ENCODE data around the gene TIPIN. TPM values are rescaled to one million over a fixed set of nuclear protein-coding genes. Genes with fewer than 3 reads are reported as not detected.

Gene TIPIN
- total RNA-seq, 1 experiment from 2014 or later: 22.8 TPM

DNA sequence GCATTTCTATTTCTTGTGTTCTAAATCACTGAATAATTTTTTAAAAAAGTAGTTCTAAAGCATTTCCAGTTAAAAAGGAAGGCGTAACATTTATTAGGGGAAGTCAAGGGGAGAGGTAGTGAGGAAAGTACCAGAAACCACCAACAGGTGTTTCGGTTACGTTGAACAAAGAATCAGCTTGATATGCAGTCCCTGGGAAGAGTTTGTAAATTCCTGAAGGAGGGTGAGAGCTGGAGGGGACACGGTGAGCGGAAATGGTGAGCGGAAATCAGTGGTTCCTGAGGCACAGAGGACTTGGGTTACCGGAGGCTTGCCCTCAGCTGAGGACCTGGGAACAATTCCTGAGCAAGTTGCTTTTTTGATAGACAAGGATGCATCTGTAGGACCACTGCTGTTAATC is 48.0 kb upstream of the TIPIN start:
- Histone ChIP-seq H3K36me3 (ENCODE audit: control insufficient read depth, insufficient read depth, low read length) (no peaks in the 10 kb centered on the region), H3K27me3 (replicated peaks; ENCODE audit: control insufficient read depth, insufficient read depth, low read length) (no peaks in the 10 kb centered on the region), H3K9me3 (no peaks in the 10 kb centered on the region), H3K4me1 (no peaks in the 10 kb centered on the region; the same call in 1 of the 2 replicates), H3K4me3 (ENCODE audit: low read depth, low read length) (no peak overlapping the region)
- Mint-ChIP-seq H3K27ac (ENCODE audit: unreplicated experiment) (no peak overlapping the region), H3K36me3 (ENCODE audit: insufficient read depth, unreplicated experiment) (peaks cover 13% of the 10 kb centered on the region), H3K9me3 (ENCODE audit: unreplicated experiment) (no peaks in the 10 kb centered on the region), H3K27me3 (ENCODE audit: insufficient read depth, unreplicated experiment) (no peaks in the 10 kb centered on the region), H3K4me1 (ENCODE audit: low read depth, unreplicated experiment) (peaks cover 21% of the 10 kb centered on the region), H3K4me3 (ENCODE audit: unreplicated experiment) (no peak overlapping the region)
- DNase-seq: no peak
- no TSS peak for BruUV-seq (replicated peaks)
- ChIA-PET POLR2A (no interaction called here), CTCF (interaction anchor here (0.6 kb wide), 1 partner anchor 15 kb away, joined by 3 read pairs; no protein-coding TSS in a partner anchor)
- intact Hi-C loops (cut with micrococcal nuclease; ENCODE audit: unreplicated experiment): no loop called here
- TF ChIP-seq CTCF (IDR thresholded peaks at IDR 0.05; ENCODE audit: insufficient read depth in 1 of 2, low read depth in 1 of 2, low read length in 1 of 2, severe bottlenecking in 1 of 2, unreplicated experiment in 1 of 2): no peak

DNA sequence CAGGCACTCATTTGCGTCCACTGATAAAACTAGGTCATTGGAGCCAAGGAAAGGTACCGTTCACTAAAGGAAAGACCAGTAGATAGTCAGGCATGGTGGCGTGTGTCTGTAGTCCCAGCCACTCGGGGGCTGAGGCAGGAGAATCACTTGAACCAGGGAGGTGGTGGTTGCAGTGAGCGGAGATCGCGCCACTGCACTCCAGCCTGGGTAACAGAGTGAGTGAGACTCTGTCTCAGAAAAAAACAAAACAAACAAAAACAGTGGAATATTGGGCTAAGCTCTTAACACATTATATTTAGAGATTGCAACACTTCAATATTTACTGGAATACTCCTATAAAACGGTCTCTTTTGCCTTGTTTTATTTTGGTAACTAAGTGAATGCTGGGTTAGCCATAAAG is 47.6 kb upstream of the TIPIN start:
- H3K27me3 ChIP-seq (replicated peaks; ENCODE audit: control insufficient read depth, insufficient read depth, low read length): no peaks in the 10 kb centered on the region
- H3K36me3 ChIP-seq (ENCODE audit: control insufficient read depth, insufficient read depth, low read length): no peaks in the 10 kb centered on the region
- Mint-ChIP-seq H3K36me3 (ENCODE audit: insufficient read depth, unreplicated experiment) (peaks cover 16% of the 10 kb centered on the region), H3K4me3 (ENCODE audit: unreplicated experiment) (no peak overlapping the region), H3K4me1 (ENCODE audit: low read depth, unreplicated experiment) (peaks cover 19% of the 10 kb centered on the region), H3K27me3 (ENCODE audit: insufficient read depth, unreplicated experiment) (no peaks in the 10 kb centered on the region), H3K9me3 (ENCODE audit: unreplicated experiment) (no peaks in the 10 kb centered on the region), H3K27ac (ENCODE audit: unreplicated experiment) (no peak overlapping the region)
- CTCF ChIA-PET: no interaction called here
- H3K4me1 ChIP-seq: no peaks in the 10 kb centered on the region; the same call in 1 of the 2 replicates
- intact Hi-C loops (cut with micrococcal nuclease; ENCODE audit: unreplicated experiment): no loop called here
- no TSS peak for BruUV-seq (replicated peaks)
- POLR2A ChIA-PET: no interaction called here
- H3K4me3 ChIP-seq (ENCODE audit: low read depth, low read length): no peak overlapping the region
- H3K9me3 ChIP-seq: no peaks in the 10 kb centered on the region
- TF ChIP-seq CTCF (IDR thresholded peaks at IDR 0.05; ENCODE audit: insufficient read depth in 1 of 2, low read depth in 1 of 2, low read length in 1 of 2, severe bottlenecking in 1 of 2, unreplicated experiment in 1 of 2): no peak
- no peak for DNase-seq

DNA sequence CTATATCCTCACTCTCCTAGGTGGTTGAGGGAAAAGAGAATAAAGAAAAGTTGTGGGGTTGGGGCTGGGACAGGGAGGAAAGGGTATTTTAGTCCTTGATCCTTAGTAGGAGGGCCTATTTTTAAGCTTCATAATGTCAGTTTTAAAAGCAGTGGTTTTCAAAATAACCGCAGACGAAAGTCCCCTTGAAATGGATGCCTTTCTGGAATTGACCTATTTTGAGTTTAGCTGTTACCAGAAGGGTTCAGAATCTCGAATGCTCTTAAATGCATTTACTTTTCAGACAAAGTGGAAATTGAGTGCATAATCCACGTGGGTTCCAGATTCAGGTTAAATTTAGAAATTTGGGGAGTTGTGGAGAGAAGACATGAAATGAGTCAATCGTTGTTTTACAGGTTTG is 46.8 kb upstream of the TIPIN start:
- H3K9me3 ChIP-seq: no peaks in the 10 kb centered on the region
- TF ChIP-seq CTCF (IDR thresholded peaks at IDR 0.05; ENCODE audit: insufficient read depth in 1 of 2, low read depth in 1 of 2, low read length in 1 of 2, severe bottlenecking in 1 of 2, unreplicated experiment in 1 of 2): no peak
- POLR2A ChIA-PET: no interaction called here
- no peak overlapping the region for H3K4me3 ChIP-seq (ENCODE audit: low read depth, low read length)
- H3K36me3 ChIP-seq (ENCODE audit: control insufficient read depth, insufficient read depth, low read length): no peaks in the 10 kb centered on the region; the same call in 1 of the 2 replicates
- intact Hi-C loops (cut with micrococcal nuclease; ENCODE audit: unreplicated experiment): no loop called here
- no peaks in the 10 kb centered on the region; the same call in 1 of the 2 replicates for H3K4me1 ChIP-seq
- Mint-ChIP-seq H3K27me3 (ENCODE audit: insufficient read depth, unreplicated experiment) (no peaks in the 10 kb centered on the region), H3K9me3 (ENCODE audit: unreplicated experiment) (no peaks in the 10 kb centered on the region), H3K4me3 (ENCODE audit: unreplicated experiment) (no peak overlapping the region), H3K27ac (ENCODE audit: unreplicated experiment) (no peak overlapping the region), H3K4me1 (ENCODE audit: low read depth, unreplicated experiment) (peaks cover 12% of the 10 kb centered on the region), H3K36me3 (ENCODE audit: insufficient read depth, unreplicated experiment) (peaks cover 13% of the 10 kb centered on the region)
- BruUV-seq (replicated peaks): no TSS peak
- no peak for DNase-seq
- CTCF ChIA-PET: no interaction called here
- no peaks in the 10 kb centered on the region for H3K27me3 ChIP-seq (replicated peaks; ENCODE audit: control insufficient read depth, insufficient read depth, low read length)

Measured in Caco-2 (cell line).